ENCODE data around the gene FGA. TPM values are rescaled to one million over a fixed set of nuclear protein-coding genes. Genes with fewer than 3 reads are reported as not detected.

Gene FGA
- total RNA-seq, result not detected in 2 replicates

- Histone ChIP-seq H2AFZ (ENCODE audit: low read length) (no peak within 1 kb of the TSS), H3K36me3 (ENCODE audit: insufficient read depth, low read length) (no peaks in the 10 kb centered on the region), H3K27me3 (ENCODE audit: insufficient read depth, low read length) (peaks cover 11% of the 10 kb centered on the region), H3K4me2 (ENCODE audit: insufficient read depth, low read length) (no peak within 1 kb of the TSS), H3K4me3 (ENCODE audit: insufficient read depth, low read length) (no peak within 1 kb of the TSS), H3K4me1 (ENCODE audit: insufficient read depth, low read length) (no peaks in the 10 kb centered on the region), H3K9me3 (ENCODE audit: low read depth, low read length) (no peaks in the 10 kb centered on the region), H4K20me1 (ENCODE audit: insufficient read depth, low read length) (no peaks in the 10 kb centered on the region), H3K27ac (ENCODE audit: low read depth, low read length) (no peak within 1 kb of the TSS), H3K79me2 (ENCODE audit: insufficient read depth, low read length) (no peaks in the 10 kb centered on the region)
- TF ChIP-seq CTCF (IDR thresholded peaks at IDR 0.05; ENCODE audit: extremely low read depth, low read depth, low read length), result no peak
- no peak for DNase-seq (ENCODE audit: insufficient read length, low spot score, missing footprints)
Observed at GRCh38 chr4:154590329-154591006, at the start of gene FGA. TSS of gene FGA (minus strand) at chr4:154590742. CDS start at chr4:154590687, 55 bp downstream.

- peaks cover 12% of the 10 kb centered on the region for H3K27me3 ChIP-seq (ENCODE audit: insufficient read depth, low read length)
Observed at GRCh38 chr4:154634058-154634457, 43.5 kb upstream of the FGA start.

GRCh38 chr4:154631828-154632227 lies 41.3 kb upstream of the FGA start:
- Histone ChIP-seq H4K20me1 (ENCODE audit: insufficient read depth, low read length) (no peaks in the 10 kb centered on the region), H3K27ac (ENCODE audit: low read depth, low read length) (no peak overlapping the region), H3K79me2 (ENCODE audit: insufficient read depth, low read length) (no peaks in the 10 kb centered on the region), H2AFZ (ENCODE audit: low read length) (no peak overlapping the region), H3K4me1 (ENCODE audit: insufficient read depth, low read length) (peaks cover 3% of the 10 kb centered on the region), H3K27me3 (ENCODE audit: insufficient read depth, low read length) (peaks cover 32% of the 10 kb centered on the region), H3K4me3 (ENCODE audit: insufficient read depth, low read length) (no peak overlapping the region), H3K9me3 (ENCODE audit: low read depth, low read length) (no peaks in the 10 kb centered on the region), H3K36me3 (ENCODE audit: insufficient read depth, low read length) (no peaks in the 10 kb centered on the region), H3K4me2 (ENCODE audit: insufficient read depth, low read length) (no peak overlapping the region)
- no peak for DNase-seq (ENCODE audit: insufficient read length, low spot score, missing footprints)
- TF ChIP-seq CTCF (IDR thresholded peaks at IDR 0.05; ENCODE audit: extremely low read depth, low read depth, low read length), result no peak

More at GRCh38 chr4:154634058-154634457, 43.5 kb upstream of the FGA start:
- Histone ChIP-seq H4K20me1 (ENCODE audit: insufficient read depth, low read length) (no peaks in the 10 kb centered on the region), H3K36me3 (ENCODE audit: insufficient read depth, low read length) (no peaks in the 10 kb centered on the region), H3K79me2 (ENCODE audit: insufficient read depth, low read length) (no peaks in the 10 kb centered on the region), H3K4me3 (ENCODE audit: insufficient read depth, low read length) (no peak overlapping the region), H3K4me1 (ENCODE audit: insufficient read depth, low read length) (peaks cover 4% of the 10 kb centered on the region), H2AFZ (ENCODE audit: low read length) (no peak overlapping the region), H3K4me2 (ENCODE audit: insufficient read depth, low read length) (no peak overlapping the region), H3K27ac (ENCODE audit: low read depth, low read length) (no peak overlapping the region), H3K9me3 (ENCODE audit: low read depth, low read length) (no peaks in the 10 kb centered on the region)
- no peak for DNase-seq (ENCODE audit: insufficient read length, low spot score, missing footprints)
- TF ChIP-seq CTCF (IDR thresholded peaks at IDR 0.05; ENCODE audit: extremely low read depth, low read depth, low read length), result no peak

GRCh38 chr4:154630324-154630723 lies 39.8 kb upstream of the FGA start:
- no peak for DNase-seq (ENCODE audit: insufficient read length, low spot score, missing footprints)
- no peak for TF ChIP-seq CTCF (IDR thresholded peaks at IDR 0.05; ENCODE audit: extremely low read depth, low read depth, low read length)
- Histone ChIP-seq H4K20me1 (ENCODE audit: insufficient read depth, low read length) (no peaks in the 10 kb centered on the region), H3K27me3 (ENCODE audit: insufficient read depth, low read length) (peaks cover 38% of the 10 kb centered on the region), H3K79me2 (ENCODE audit: insufficient read depth, low read length) (no peaks in the 10 kb centered on the region), H3K9me3 (ENCODE audit: low read depth, low read length) (no peaks in the 10 kb centered on the region), H3K4me2 (ENCODE audit: insufficient read depth, low read length) (no peak overlapping the region), H3K36me3 (ENCODE audit: insufficient read depth, low read length) (no peaks in the 10 kb centered on the region), H3K4me1 (ENCODE audit: insufficient read depth, low read length) (peaks cover 3% of the 10 kb centered on the region), H3K27ac (ENCODE audit: low read depth, low read length) (no peak overlapping the region), H2AFZ (ENCODE audit: low read length) (no peak overlapping the region), H3K4me3 (ENCODE audit: insufficient read depth, low read length) (no peak overlapping the region)
